DOHH2 (cell line): ENCODE data around the gene CERS6.

Source experiments
- H3F3A ChIP-seq: fragments of 200-600 bp; sonication (generic), shearing (Covaris generic); 2 replicates; pipeline ENCODE4 v1.6.0; 2016; ENCODE audit warnings: antibody characterized with exemption, mild to moderate bottlenecking; ENCODE audit not compliant: control insufficient read depth, insufficient read depth
- H3K27ac ChIP-seq: fragments of 200-600 bp; sonication (generic); 2 replicates; pipeline ENCODE4 v1.5.1; 2014; ENCODE audit warnings: low read depth, mild to moderate bottlenecking, low read length, moderate library complexity
- H3K27me3 ChIP-seq: fragments of 200-600 bp; sonication (generic); 2 replicates; pipeline ENCODE4 v1.6.1; 2014; ENCODE audit warnings: mild to moderate bottlenecking, low read length, mixed read lengths; ENCODE audit not compliant: control insufficient read depth
- H3K36me3 ChIP-seq: fragments of 200-600 bp; sonication (generic); 2 replicates; pipeline ENCODE4 v1.6.1; 2014; ENCODE audit warnings: mild to moderate bottlenecking, low read length, moderate library complexity, mixed read lengths; ENCODE audit not compliant: control insufficient read depth
- H3K4me1 ChIP-seq: fragments of 200-600 bp; sonication (generic); 2 replicates; pipeline ENCODE4 v1.6.1; 2014; ENCODE audit warnings: mild to moderate bottlenecking, low read length, mixed read lengths; ENCODE audit not compliant: control insufficient read depth
- H3K4me2 ChIP-seq: fragments of 200-600 bp; sonication (generic); 2 replicates; pipeline ENCODE4 v1.6.0; 2014; ENCODE audit warnings: mild to moderate bottlenecking, low read length, moderate library complexity
- H3K4me3 ChIP-seq: fragments of 200-600 bp; sonication (generic); 2 replicates; pipeline ENCODE4 v1.5.1; 2014; ENCODE audit warnings: mild to moderate bottlenecking, low read length, mixed read lengths
- H3K79me2 ChIP-seq: fragments of 200-600 bp; sonication (generic); 2 replicates; pipeline ENCODE4 v1.6.1; 2014; ENCODE audit warnings: mild to moderate bottlenecking, low read length, mixed read lengths; ENCODE audit not compliant: control insufficient read depth
- H3K9me2 ChIP-seq: fragments of 200-600 bp; sonication (generic); replicated peaks from 2 replicates; pipeline ENCODE4 v1.6.1; 2014; ENCODE audit warnings: mild to moderate bottlenecking, low read length, mixed read lengths; ENCODE audit not compliant: control insufficient read depth
- H3K9me3 ChIP-seq: fragments of 200-600 bp; sonication (generic); 2 replicates; pipeline ENCODE4 v1.6.1; 2014; ENCODE audit warnings: antibody characterized with exemption, low read length, mixed read lengths; ENCODE audit not compliant: control insufficient read depth, insufficient read depth
- H4K20me1 ChIP-seq: fragments of 200-600 bp; sonication (generic); 2 replicates; pipeline ENCODE4 v1.6.0; 2014; ENCODE audit warnings: low read depth, mild to moderate bottlenecking, antibody characterized with exemption, low read length, moderate library complexity; ENCODE audit not compliant: control insufficient read depth, insufficient read depth
- CTCF ChIP-seq: fragments of 200-600 bp; sonication (generic); IDR thresholded peaks from one replicate; pipeline ENCODE4 v1.5.1; 2014; ENCODE audit warnings: antibody characterized with exemption, mild to moderate bottlenecking, low read depth, low read length; ENCODE audit not compliant: poor library complexity, severe bottlenecking
- EZH2phosphoT487 ChIP-seq: fragments of 200-600 bp; sonication (generic); IDR thresholded peaks from 2 replicates; pipeline ENCODE4 v1.6.1; 2017; ENCODE audit warnings: borderline replicate concordance, mild to moderate bottlenecking, antibody characterized with exemption, low read length, moderate library complexity, mixed read lengths

CERS6 gene

GRCh38 chr2:168731002-168731401, 274.9 kb downstream of the CERS6 start:
- no peaks in the 10 kb centered on the region for H3K9me2 ChIP-seq
- no peaks in the 10 kb centered on the region for H3K36me3 ChIP-seq
- no peaks in the 10 kb centered on the region for H3K79me2 ChIP-seq
- no peaks in the 10 kb centered on the region for H3K4me1 ChIP-seq
- H3K27me3 ChIP-seq = no peaks in the 10 kb centered on the region
- no peaks in the 10 kb centered on the region for H3F3A ChIP-seq
- H3K4me3 ChIP-seq = no peak overlapping the region
- H3K9me3 ChIP-seq = no peaks in the 10 kb centered on the region
- no peak overlapping the region for H3K27ac ChIP-seq
- TF ChIP-seq CTCF (no peak), EZH2phosphoT487 (no peak)
- no peaks in the 10 kb centered on the region for H4K20me1 ChIP-seq
- no peak overlapping the region for H3K4me2 ChIP-seq

GRCh38 chr2:168731616-168732015, 275.5 kb downstream of the CERS6 start:
- H3K36me3 ChIP-seq = no peaks in the 10 kb centered on the region
- H3K9me2 ChIP-seq = no peaks in the 10 kb centered on the region
- no peak for TF ChIP-seq CTCF
- no peak for TF ChIP-seq EZH2phosphoT487
- H3K9me3 ChIP-seq = no peaks in the 10 kb centered on the region
- no peaks in the 10 kb centered on the region for H3K79me2 ChIP-seq
- no peak overlapping the region for H3K4me3 ChIP-seq
- no peaks in the 10 kb centered on the region for H4K20me1 ChIP-seq
- no peaks in the 10 kb centered on the region for H3K27me3 ChIP-seq
- H3K4me2 ChIP-seq = no peak overlapping the region
- H3K27ac ChIP-seq = no peak overlapping the region
- no peaks in the 10 kb centered on the region for H3K4me1 ChIP-seq
- H3F3A ChIP-seq = no peaks in the 10 kb centered on the region

- Histone ChIP-seq H3F3A (no peaks in the 10 kb centered on the region), H3K9me2 (no peaks in the 10 kb centered on the region), H3K4me2 (no peak overlapping the region), H3K79me2 (no peaks in the 10 kb centered on the region), H3K4me1 (no peaks in the 10 kb centered on the region), H3K9me3 (no peaks in the 10 kb centered on the region), H3K4me3 (no peak overlapping the region), H3K27ac (no peak overlapping the region), H3K36me3 (no peaks in the 10 kb centered on the region), H3K27me3 (no peaks in the 10 kb centered on the region), H4K20me1 (no peaks in the 10 kb centered on the region)
- no peak for TF ChIP-seq CTCF
- no peak for TF ChIP-seq EZH2phosphoT487
Measured at GRCh38 chr2:168732100-168732499, 276.0 kb downstream of the CERS6 start.

GRCh38 chr2:168732506-168732905, 276.4 kb downstream of the CERS6 start:
- no peaks in the 10 kb centered on the region for H3K4me1 ChIP-seq
- H3K4me2 ChIP-seq = no peak overlapping the region

More at GRCh38 chr2:168732506-168732905, 276.4 kb downstream of the CERS6 start:
- Histone ChIP-seq H3K9me3 (no peaks in the 10 kb centered on the region), H3K36me3 (no peaks in the 10 kb centered on the region), H4K20me1 (no peaks in the 10 kb centered on the region), H3K4me3 (no peak overlapping the region), H3K27me3 (no peaks in the 10 kb centered on the region), H3K79me2 (no peaks in the 10 kb centered on the region), H3K9me2 (no peaks in the 10 kb centered on the region), H3K27ac (no peak overlapping the region), H3F3A (no peaks in the 10 kb centered on the region)
- no peak for TF ChIP-seq CTCF
- TF ChIP-seq EZH2phosphoT487 = no peak
